Measurements from ENCODE around the gene C16orf96.

DNA sequence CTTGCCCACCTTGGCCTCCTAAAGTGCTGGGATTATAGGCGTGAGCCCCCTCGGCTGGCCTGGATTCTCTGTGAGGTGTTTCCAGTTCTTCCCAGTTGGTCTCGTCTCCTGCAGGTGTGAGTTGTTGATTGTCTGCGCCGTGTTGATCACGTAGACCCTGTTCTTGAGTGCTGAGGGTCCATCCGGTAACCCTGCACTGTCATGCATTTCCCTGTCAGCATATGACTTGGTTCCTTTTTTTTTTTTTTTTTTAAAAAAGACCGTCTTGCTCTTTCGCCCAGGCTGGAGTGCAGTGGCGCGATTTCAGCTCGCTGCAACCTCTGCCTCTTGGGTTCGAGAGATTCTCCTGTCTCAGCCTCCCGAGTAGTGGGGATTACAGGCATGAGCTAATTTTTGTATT lies 85.8 kb downstream of the C16orf96 start:
- TF ChIP-seq, protein P1, sequence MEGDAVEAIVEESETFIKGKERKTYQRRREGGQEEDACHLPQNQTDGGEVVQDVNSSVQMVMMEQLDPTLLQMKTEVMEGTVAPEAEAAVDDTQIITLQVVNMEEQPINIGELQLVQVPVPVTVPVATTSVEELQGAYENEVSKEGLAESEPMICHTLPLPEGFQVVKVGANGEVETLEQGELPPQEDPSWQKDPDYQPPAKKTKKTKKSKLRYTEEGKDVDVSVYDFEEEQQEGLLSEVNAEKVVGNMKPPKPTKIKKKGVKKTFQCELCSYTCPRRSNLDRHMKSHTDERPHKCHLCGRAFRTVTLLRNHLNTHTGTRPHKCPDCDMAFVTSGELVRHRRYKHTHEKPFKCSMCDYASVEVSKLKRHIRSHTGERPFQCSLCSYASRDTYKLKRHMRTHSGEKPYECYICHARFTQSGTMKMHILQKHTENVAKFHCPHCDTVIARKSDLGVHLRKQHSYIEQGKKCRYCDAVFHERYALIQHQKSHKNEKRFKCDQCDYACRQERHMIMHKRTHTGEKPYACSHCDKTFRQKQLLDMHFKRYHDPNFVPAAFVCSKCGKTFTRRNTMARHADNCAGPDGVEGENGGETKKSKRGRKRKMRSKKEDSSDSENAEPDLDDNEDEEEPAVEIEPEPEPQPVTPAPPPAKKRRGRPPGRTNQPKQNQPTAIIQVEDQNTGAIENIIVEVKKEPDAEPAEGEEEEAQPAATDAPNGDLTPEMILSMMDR (IDR thresholded peaks at IDR 0.05; ENCODE audit: low read length) = no peak
- no peak for TF ChIP-seq EZH2phosphoT487 (IDR thresholded peaks at IDR 0.05; ENCODE audit: low read length)
- TF ChIP-seq EZH2 (optimal IDR thresholded peaks at IDR 0.05; ENCODE audit: low read depth, low read length) = no peak

Measured in MM.1S (cell line).